ENCODE measurements around the gene PRICKLE1. TPM values are rescaled to one million over a fixed set of nuclear protein-coding genes. Genes with fewer than 3 reads are reported as not detected.

Gene PRICKLE1
- polyA plus RNA-seq, 4 donors = 49.1 to 84.2 (median 57.5) TPM

DNA sequence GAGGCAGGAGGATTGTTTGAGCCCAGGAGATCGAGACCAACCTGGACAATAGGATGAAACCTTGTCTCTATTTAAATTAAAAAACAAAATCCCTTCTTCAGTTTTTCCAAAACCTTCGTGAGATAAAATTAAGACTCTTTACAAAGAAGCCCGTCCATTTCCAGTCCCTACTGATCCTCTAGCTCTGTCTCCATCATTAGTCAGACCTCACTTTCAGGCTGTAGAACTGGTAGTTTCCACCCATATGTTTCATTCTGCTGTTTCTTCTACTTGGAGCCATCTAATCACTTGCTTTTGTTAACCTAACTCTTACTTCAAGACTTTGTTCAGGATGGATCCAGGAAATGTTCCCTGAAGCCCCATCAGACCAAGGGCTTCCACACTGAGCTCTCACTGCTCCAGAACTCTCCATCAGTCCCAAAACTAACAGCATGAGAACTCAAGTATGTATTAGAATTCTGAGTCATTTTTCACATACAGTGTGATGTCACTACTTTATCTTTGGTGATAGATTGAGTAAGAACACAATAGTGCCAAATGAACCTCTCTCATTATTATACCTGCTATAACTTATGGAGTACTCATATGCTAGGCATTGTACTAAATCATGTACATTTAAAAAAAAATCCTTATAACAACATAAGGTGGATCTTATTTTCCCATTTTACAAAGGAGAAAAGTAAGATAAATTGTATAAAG lies 90.8 kb downstream of the PRICKLE1 start:
- DNase-seq (ENCODE audit: low read depth in 4 of 4, low spot score in 3 of 4) = no peak

DNA sequence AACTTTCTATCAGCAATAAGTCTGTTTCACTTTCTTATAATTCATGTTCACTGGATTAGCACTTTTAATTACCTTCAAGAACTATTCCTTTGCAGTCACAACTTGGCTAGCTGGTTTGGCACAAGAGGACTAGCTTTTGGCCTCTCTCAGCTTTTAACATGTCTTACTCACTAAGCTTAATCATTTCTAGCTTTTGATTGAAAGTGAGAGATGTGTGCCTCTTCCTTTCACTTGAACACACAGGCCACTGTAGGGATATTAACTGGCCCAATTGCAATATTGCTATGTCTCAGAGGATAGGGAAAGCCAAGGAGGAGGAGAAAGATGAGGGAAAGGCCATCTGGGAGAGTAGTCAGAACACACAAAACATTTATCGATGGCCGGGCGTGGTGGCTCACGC lies 92.7 kb downstream of the PRICKLE1 start:
- no peak for DNase-seq (ENCODE audit: low read depth in 4 of 4, low spot score in 3 of 4)

DNA sequence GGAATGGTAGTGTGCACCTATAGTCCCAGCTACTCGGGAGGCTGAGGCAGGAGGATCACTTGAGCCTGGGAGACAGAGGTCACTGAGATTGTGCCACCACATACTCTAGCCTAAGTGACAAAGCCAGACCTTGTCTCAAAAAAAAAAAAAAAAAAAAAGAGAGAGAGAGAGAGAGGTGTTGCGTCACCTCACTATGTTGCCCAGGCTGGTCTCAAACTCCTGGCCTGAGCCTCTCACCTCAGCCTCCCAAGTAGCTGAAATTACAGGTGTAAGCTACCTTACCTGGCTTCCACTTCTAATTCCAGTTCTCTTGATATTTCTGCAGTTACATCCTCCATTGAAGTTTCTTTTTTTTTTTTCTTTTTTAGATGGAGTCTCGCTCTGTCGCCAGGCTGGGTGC lies 94.3 kb downstream of the PRICKLE1 start:
- DNase-seq (ENCODE audit: low read depth in 4 of 4, low spot score in 3 of 4) = no peak

DNA sequence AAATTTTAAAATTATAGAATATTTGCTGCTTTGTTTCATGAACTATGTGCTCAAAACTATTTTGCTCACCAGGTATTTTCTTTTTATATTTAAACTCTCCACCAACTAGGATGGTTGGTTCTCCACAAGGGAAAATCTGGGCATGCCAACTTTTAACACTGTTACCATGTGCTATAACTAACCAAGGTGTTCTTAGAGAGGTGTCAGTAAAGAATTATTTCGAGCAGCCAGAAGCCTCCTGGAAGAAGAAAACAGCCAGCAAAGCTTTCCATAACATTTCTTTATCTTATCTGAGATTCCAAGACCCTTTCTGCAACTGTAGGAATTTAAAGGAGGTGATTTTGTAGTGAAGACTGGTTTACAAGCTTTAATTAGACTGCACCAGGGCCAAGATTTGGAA lies 97.3 kb downstream of the PRICKLE1 start:
- DNase-seq (ENCODE audit: low read depth in 4 of 4, low spot score in 3 of 4) = no peak

DNA sequence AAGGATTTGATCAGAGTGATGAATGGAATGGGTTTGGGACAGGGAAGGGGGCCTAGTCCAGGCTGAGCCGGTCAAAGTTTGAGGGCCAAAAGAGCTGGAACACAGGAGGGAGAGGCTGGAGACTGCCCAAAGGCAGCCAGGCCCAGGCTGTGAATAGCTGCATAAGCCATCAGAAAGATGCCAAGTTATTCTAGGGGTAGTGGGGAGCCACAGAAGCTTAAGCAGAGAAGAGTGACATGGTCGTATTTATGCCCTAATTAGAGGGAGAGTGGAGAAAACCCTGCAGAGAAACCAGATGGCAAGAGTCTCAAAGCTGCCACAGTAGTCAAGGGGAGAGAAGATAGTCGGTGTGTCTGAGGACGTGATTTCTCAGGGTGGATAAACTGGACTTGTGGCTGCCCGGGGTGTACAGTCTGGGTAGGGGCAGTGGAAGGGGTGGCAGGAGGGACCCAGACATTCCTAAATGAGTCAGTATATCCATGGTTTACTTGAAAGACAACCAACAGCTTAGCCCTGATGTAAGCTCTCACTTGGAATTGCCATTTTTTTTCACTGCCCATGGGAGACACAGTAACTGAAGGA lies 99.2 kb downstream of the PRICKLE1 start:
- no peak for DNase-seq (ENCODE audit: low read depth in 4 of 4, low spot score in 3 of 4)

DNA sequence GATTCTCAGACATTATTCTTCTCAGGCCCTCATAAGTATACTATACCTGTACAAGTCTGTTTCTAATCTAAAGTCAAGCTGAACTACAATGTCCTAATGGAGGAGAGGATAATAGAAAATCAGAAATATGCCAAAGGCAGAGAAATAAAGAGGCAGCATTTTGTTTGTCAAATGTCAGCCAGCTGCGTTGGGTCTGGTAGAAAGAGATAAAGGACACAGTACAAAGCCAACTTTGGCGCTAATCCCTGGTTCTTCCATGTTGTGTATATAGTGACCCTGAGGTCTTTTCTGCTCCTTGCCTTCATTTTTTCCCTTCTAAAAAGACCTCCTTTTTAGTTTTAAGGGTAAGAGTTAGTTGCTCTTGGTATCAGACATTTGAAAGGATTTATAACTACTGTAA lies 103.1 kb downstream of the PRICKLE1 start:
- DNase-seq (ENCODE audit: low read depth in 4 of 4, low spot score in 3 of 4) = no peak

DNA sequence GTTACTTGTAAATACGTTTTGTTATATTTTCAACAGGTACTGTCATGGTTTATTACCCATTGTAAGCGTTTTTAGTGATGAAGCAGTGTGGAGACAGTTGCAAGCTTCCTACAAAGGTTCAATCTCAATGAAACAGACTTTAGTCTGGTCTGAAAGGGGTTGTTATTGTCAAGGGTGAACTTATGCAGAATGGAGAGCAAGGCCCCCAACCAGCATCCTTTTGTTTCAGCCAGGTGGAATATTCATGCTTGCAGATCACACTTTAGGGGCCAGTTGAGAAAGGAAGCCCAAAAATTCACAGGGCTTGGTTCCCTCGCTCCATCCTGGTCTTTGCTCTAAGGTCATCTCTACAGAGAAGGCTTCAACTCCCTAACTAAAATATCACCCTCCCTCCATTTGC lies 103.7 kb downstream of the PRICKLE1 start:
- no peak for DNase-seq (ENCODE audit: low read depth in 4 of 4, low spot score in 3 of 4)

DNA sequence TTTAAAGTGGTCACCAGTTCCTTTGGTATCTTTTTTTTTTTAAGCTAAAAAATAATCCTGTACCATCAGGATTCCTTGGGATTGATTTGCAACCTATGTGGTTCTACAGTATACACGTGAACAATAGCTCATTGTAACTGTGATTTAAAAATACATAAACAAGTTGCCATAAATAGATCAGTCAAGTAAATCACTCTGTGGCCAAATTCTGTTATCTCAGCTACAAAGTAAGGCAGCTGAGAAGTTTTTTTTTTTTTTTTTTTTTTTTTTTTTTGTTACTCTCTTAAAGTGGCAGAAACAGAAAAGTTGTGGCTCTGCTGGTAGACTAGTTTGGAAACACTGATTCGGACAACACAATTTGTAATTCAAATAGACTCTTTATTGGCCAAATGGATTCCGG lies 104.5 kb downstream of the PRICKLE1 start:
- no peak for DNase-seq (ENCODE audit: low read depth in 4 of 4, low spot score in 3 of 4)

DNA sequence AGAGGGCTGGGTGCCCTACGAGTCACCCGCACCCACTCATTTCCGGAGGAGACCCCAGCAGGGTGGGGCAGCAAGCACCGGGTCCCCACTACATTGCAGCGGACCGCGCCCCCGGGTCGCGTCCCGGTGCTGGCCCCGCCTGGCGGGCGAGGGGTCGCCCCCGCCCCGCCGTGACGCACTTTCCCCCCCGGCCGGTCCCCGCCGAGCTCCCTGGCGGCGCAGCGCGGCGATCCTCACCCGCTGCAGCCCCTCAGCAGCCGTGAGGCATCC lies 106.1 kb downstream of the PRICKLE1 start:
- DNase-seq (ENCODE audit: low read depth in 4 of 4, low spot score in 3 of 4) = no peak

DNA sequence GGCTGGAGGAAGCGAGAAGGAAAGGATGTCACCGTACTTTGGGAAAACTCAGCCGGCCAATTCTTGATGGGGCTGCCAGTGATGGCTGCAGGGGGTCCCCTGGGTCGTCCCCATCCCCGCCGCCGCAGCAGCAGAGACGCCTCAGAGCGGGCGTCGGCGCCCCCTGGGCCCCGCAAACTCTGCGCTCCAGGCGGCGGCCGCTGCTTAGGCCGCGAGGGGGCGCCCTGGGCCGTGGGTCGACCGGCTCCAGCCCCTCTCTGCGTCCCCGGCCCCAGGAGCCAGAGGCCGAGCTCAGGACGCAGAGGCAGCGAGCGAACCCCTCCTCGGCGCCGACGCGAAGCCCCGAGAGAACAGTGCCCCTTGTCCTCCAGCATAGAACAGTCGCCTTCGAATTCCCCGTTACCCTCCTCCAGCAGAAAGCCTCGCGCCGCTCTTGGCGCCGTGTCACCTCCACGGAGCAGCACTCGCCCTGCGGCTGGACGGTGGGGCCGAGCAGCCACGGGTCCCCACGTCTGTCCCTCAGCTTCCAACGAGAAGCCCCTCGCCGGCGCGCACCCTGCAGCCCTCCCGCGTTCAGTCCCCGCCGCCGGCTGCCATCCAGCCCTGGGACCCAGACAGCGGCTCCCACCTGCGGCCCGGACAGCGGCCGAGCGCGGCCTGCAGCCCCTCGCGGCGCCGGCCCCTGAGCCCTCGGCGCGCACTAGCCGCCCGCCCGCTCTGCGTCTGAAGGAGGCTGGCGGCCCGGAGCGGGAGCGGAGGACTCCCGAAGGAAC lies 106.6 kb downstream of the PRICKLE1 start:
- DNase-seq (ENCODE audit: low read depth in 4 of 4, low spot score in 3 of 4) = peak in 2 of 4 donors; percentile 69 to 75

DNA sequence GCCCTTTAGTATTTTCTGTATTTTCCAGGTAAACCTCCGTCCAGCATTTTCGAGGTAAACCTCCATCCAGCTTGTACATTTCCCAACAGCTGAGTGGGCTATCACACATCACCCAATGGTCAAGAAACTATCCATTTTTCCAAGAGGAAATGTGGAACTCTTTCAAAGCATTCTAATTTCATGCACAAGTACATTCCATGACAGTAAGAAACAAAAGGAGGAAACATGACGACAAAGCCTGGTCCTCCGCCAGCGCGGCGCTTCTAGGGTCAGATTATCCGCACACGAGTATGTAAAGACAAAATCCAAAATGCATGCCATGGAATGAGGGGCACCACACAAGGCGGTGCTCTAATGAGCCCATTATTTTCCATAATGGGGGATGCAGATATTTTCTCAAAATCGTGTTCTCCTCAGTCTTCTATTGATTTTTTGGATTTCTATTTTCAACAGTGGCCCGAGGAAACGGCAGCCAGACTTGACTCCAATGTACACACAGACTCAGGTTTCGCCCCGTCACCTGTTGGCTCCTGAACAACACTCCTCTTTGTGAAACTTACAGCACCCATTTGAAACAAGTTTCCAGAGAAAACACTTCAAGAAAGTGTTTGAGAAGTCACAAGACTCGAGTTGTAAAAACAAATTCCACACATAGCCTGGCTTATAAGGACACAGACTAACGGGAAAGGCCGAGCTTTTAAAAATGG lies 107.4 kb downstream of the PRICKLE1 start:
- DNase-seq (ENCODE audit: low read depth in 4 of 4, low spot score in 3 of 4) = no peak

DNA sequence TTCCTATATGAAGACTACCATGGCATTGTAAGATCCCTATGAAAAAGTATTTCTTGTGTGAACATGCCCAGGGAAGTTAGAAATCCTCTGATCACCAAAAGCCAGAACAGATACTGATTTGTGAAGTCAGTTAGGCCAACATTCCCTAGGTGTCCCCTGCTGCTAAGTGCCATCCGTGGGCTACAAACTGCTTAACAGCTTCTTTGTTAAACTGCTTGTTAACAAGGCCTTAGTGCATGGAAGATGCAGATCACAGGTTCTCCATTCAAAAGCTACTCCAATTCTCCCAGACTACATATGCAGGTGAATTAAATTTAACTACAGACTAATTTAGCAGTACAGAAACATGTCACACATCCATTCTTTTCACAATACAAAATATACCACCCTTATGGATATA lies 108.2 kb downstream of the PRICKLE1 start:
- DNase-seq (ENCODE audit: low read depth in 4 of 4, low spot score in 3 of 4) = no peak

DNA sequence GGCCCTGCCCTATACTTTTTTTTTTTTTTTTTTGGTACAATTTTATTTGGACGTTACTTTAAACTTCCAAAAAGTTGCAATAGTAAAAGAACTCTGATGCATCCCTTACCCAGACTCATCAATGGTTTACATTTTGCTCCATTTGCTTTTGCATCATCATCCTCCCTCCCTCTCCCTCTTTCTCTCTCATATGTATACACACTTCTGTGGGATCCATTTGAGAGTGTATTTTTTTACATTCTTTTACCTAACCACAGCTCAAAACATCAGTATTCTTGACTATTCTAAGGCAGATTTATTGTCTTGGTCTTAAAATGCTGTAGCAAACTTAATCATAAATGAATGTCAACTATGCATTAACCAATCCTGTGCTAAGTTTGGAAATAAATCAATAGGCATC lies 111.6 kb downstream of the PRICKLE1 start:
- no peak for DNase-seq (ENCODE audit: low read depth in 4 of 4, low spot score in 3 of 4)

DNA sequence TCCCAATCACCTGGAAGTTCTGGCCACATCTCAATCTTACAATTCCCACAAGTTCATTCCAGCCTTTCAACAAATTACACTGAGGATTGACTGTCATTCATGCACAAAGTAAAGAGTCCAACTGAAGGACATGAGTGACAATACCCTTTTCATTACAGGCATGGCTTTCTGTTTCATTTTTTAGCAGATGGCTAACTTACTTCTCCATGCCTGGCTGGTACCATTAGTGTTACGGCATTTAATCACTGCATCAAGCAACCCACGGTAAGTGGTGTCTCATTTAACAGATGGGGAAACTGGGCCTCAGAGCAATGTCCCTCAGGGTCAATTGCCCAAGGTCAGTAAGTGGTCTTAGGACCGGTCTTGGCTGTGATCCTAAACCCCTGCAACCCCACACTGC lies 114.4 kb downstream of the PRICKLE1 start:
- DNase-seq (ENCODE audit: low read depth in 4 of 4, low spot score in 3 of 4) = no peak

DNA sequence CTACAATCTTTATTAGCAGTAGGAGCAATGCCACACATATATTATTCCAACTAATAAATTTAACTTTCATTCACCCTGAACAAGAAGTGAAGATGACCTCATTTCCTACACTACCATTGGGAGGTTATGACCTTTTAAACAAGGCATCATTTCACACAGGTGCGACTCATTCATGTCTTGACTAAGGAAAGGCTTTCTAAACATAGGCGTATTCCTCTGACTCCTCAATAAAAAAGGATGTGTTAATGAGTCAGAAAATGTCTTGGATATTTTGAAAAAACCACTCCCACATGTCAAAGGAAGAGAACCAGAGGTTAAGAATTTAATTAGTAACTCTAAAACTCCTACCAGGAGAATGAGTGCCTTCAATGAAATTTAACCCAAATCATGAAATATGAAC lies 115.2 kb downstream of the PRICKLE1 start:
- no peak for DNase-seq (ENCODE audit: low read depth in 4 of 4, low spot score in 3 of 4)

DNA sequence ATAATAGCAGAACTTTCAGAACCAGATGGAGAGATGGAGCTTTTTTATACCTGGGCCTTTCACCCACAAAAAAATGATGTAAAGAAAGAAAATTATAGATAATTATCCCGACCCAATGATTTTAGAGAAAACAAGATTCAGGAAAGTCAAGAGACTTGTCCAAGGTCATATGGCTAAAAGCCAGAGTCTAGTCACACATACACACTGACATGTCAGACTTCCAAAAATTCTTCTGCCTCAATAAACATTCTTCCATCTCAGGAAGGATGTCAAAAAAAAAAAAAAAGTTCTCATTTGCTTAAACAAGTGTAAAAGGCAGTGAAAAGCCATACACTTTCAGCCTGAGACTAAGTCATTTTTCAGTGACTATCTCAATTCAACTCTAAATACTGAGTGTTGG lies 116.0 kb downstream of the PRICKLE1 start:
- no peak for DNase-seq (ENCODE audit: low read depth in 4 of 4, low spot score in 3 of 4)

DNA sequence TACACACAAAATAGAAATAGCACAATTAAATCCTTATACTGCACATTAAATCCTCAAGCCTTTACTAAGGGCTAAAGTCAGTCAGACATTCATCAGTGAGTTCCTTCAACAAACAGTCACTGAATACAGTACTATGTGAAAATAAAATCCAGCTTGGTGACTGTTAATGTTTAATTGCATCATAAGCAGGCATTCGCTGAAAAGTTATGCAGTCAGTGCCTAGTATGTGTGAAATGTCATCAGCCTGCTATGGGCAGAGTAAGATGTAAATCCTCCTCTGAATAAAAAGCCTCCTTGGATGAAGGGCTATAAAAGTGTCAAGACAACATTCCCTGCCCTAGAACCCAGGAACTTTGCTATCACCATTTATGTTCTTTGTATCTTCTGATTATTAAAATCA lies 116.4 kb downstream of the PRICKLE1 start:
- no peak for DNase-seq (ENCODE audit: low read depth in 4 of 4, low spot score in 3 of 4)

DNA sequence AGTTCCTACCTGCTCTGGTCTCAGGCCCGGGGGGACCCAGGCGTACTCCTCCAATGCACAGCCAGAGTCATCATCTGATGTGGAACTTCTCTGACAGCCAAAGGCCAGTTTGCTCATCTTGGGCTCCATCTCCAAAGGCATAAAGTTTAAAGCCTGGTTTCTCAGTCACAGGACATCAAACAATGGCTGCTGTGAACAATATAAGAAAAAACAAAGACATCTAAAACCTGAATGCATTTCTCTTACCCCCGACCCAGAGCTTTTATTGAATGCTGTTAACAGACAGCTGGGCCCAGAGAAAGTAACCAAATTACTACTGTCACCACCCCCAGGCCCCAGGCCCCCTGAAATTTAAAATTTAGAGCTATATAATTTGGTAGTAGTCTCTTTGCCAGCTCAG lies 117.2 kb downstream of the PRICKLE1 start:
- DNase-seq (ENCODE audit: low read depth in 4 of 4, low spot score in 3 of 4) = no peak

DNA sequence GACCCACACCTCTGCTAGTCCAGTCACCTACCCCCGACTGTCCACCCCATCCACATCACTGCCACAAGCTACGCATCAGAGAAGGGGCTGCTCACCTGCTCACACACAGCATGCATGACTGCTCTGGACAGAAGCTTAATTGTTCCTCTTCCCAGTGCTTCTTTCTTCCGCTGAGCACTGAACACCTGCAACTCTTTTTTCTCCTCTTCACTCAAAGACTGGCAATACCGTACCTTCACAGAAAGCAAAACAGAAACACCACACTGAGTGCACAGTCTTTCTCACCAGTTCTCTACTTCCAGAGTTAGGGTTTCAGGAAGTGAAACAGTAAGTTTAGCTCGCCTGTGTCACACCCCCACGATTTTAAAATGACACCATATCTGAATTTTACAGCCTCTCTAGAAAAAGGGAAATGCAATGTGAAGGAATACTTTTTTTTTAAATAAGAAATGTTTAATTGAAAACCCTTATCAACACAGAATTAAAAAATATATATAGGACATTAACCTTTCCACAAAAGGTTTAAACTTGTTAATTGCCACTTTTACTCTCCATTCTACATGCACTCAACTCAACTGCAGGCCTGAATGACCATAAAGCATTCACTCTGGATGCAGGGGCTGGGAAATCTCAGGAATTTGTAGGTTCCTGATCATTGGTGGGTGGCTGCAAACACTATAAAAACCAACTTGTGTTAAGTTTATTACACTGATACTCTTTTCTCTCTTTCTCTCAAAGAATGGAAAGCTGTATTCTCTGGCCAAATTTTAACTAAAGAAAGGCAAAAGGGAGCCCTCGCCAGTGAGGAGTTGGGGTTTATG lies 120.0 kb downstream of the PRICKLE1 start:
- peak in 1 of 4 donors; percentile 44 for DNase-seq (ENCODE audit: low read depth in 4 of 4, low spot score in 3 of 4)

DNA sequence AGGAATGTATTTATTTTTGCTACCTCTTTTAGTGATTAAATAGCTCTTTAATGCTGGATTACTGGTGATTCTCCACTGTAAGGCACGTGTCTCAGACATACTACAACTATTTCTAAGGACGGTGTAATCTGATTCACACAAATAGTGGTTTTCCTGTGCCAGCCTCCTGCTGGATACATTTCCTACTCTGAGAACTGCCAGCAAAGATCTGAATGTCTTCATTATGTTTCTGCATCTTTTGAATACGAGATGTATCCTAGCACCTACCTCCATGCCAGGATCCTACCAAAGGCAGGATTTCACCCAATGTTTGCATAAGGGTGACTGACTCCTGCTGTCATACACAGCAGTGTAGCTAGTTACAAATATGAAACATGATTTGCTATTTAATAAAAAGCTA lies 120.6 kb downstream of the PRICKLE1 start:
- DNase-seq (ENCODE audit: low read depth in 4 of 4, low spot score in 3 of 4) = no peak

DNA sequence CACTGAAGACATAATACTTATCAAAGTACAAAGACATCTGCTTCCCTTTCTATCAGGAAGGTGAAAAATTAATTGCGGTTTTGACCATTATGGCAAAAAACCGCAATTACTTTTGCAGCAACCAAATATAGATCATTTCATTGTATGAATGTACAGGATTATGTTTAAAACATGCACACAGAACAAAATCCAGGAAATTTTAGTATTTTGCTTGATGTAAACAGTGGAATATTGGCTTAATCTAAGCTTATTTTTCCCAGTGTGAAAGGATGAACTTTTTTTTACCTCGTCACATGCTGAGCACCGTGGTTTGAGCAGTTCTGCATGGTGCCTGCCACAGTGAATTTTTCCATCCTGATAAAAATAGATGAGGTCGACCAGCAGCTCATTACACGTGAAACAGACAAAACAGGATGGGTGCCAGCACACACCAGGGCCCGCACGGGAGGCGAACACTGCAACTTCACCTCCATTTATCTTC lies 121.2 kb downstream of the PRICKLE1 start:
- no peak for DNase-seq (ENCODE audit: low read depth in 4 of 4, low spot score in 3 of 4)
